ENCODE data around the gene LMAN2. TPM values are rescaled to one million over a fixed set of nuclear protein-coding genes. Genes with fewer than 3 reads are reported as not detected.

Gene LMAN2
- total RNA-seq, 6 donors from 2014 or later = 134 to 263 (median 177) TPM

DNA sequence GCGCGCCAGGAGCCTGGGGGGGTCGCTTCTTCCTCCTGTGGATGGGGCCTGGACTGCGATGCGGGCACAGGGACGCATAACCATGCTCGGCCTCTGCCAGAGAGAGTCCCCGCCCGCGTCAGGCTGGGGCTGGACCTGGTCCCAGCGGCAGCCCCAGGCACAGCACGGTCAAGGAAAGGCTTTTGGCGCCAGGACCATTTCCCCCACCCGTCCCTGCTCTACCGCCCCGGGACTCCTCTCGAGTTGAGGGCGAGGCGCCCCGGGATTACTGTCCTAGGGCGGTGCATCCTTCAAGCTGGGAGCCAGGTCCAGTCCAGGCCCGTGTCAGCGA, 40.1 kb downstream of the LMAN2 start:
- Histone ChIP-seq H3K4me1 (peaks cover 33 to 53% (median 39%) of the 10 kb centered on the region in 4 donors), H3K9me3 (no peaks in the 10 kb centered on the region), H3K27ac (peak overlapping the region in 2 of 4 donors; percentile 16 to 92), H3K36me3 (peaks cover 0 to 22% (median 11%) of the 10 kb centered on the region in 4 donors), H3K4me3 (peak overlapping the region in 3 of 4 donors; percentile 42 to 71 (median 66)), H3K27me3 (no peaks in the 10 kb centered on the region)
- DNase-seq (peak in 1 of 2 donors; percentile 80), ATAC-seq (ENCODE audit: low FRiP score in 2 of 2) (no peak)
- TF ChIP-seq EP300 (IDR thresholded peaks at IDR 0.05) (no peak), POLR2AphosphoS5 (IDR thresholded peaks at IDR 0.05) (no peak), POLR2A (IDR thresholded peaks at IDR 0.05) (no peak)
- TF ChIP-seq, protein P1, sequence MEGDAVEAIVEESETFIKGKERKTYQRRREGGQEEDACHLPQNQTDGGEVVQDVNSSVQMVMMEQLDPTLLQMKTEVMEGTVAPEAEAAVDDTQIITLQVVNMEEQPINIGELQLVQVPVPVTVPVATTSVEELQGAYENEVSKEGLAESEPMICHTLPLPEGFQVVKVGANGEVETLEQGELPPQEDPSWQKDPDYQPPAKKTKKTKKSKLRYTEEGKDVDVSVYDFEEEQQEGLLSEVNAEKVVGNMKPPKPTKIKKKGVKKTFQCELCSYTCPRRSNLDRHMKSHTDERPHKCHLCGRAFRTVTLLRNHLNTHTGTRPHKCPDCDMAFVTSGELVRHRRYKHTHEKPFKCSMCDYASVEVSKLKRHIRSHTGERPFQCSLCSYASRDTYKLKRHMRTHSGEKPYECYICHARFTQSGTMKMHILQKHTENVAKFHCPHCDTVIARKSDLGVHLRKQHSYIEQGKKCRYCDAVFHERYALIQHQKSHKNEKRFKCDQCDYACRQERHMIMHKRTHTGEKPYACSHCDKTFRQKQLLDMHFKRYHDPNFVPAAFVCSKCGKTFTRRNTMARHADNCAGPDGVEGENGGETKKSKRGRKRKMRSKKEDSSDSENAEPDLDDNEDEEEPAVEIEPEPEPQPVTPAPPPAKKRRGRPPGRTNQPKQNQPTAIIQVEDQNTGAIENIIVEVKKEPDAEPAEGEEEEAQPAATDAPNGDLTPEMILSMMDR (IDR thresholded peaks at IDR 0.05) = no peak
- WGBS, 2 donors = 0% methylated on average over 2 of the region's 23 CpGs; no CpG with 5 or more reads in 1 of the 2 donors

DNA sequence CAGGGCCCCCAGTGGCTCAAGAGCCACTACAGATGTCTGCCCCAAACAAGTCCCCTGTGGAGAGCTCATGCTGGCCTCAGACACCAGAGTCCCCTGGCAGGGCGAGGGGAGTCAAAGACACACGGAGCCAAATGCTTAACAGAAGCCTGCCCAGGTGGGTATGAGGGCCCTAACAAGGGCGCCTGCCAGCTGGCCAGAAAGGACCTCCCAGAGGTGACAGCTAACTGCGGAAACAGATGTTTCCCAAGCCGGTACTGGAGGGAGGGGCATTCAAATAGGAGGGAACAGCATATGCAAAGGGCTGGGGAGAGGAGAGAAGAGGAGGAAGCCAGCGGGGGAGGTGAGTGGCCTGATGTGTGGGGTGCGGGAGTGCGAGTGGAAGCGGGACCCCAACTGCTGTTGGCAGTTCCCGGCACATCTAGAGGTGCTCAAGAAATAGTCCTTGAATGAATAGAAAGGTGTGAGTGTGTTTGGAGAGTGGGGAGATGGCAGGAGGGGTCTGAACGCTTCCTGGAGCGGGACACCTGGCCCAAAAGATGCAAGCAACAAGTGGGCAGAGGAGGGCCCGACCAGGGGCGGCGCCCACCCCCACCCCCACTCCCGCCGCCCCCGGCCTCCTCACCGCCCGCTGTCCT, 40.6 kb downstream of the LMAN2 start:
- H3K27ac ChIP-seq = peak overlapping the region in 3 of 4 donors; percentile 19 to 92 (median 38)
- no peaks in the 10 kb centered on the region for H3K27me3 ChIP-seq
- no peaks in the 10 kb centered on the region for H3K9me3 ChIP-seq
- H3K36me3 ChIP-seq = peaks cover 0 to 27% (median 15%) of the 10 kb centered on the region in 4 donors
- 7 to 32% methylated on average over 13 of the region's 20 CpGs for WGBS, 2 donors
- DNase-seq = peak in 1 of 2 donors; percentile 59
- peaks cover 33 to 56% (median 41%) of the 10 kb centered on the region in 4 donors for H3K4me1 ChIP-seq
- no peak for ATAC-seq (ENCODE audit: low FRiP score in 2 of 2)
- TF ChIP-seq POLR2AphosphoS5 (IDR thresholded peaks at IDR 0.05) (no peak), EP300 (IDR thresholded peaks at IDR 0.05) (no peak), POLR2A (IDR thresholded peaks at IDR 0.05) (no peak)
- TF ChIP-seq, protein P1 (IDR thresholded peaks at IDR 0.05) = no peak
- peak overlapping the region in 3 of 4 donors; percentile 42 to 71 (median 66) for H3K4me3 ChIP-seq

DNA sequence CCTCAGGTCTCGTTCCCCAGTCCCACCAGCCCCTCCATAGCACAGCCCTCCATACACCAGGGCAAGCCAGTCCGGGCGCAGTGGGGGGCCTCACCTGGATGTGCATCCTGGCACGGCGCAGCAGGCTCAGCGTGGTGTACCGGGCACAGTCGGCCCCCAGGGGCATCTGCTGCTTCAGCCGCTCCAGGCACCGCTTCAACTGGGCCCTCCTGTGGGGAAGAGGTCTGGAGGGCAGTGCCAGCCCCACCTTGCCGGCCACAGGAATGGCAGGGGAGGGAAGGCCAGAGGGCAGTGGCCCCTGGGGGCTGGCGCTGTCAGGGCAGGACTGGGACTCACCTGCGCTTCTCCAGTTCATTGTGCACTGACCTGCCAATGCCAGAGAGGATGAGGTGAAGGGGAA, 41.1 kb downstream of the LMAN2 start:
- Histone ChIP-seq H3K27me3 (no peaks in the 10 kb centered on the region), H3K36me3 (peaks cover 0 to 33% (median 18%) of the 10 kb centered on the region in 4 donors), H3K4me3 (peak overlapping the region in 1 of 4 donors; percentile 66), H3K27ac (peak overlapping the region in 3 of 4 donors; percentile 19 to 92 (median 38)), H3K4me1 (peaks cover 37 to 62% (median 47%) of the 10 kb centered on the region in 4 donors), H3K9me3 (no peaks in the 10 kb centered on the region)
- peak; percentile 23 to 82 for DNase-seq
- no peak for ATAC-seq (ENCODE audit: low FRiP score in 2 of 2)
- WGBS, 2 donors = 87 to 93% methylated on average over 13 of the region's 13 CpGs
- no peak for TF ChIP-seq POLR2AphosphoS5 (IDR thresholded peaks at IDR 0.05)
- TF ChIP-seq POLR2A (IDR thresholded peaks at IDR 0.05) = no peak
- TF ChIP-seq EP300 (IDR thresholded peaks at IDR 0.05) = no peak
- TF ChIP-seq, protein P1 (IDR thresholded peaks at IDR 0.05) = no peak

DNA sequence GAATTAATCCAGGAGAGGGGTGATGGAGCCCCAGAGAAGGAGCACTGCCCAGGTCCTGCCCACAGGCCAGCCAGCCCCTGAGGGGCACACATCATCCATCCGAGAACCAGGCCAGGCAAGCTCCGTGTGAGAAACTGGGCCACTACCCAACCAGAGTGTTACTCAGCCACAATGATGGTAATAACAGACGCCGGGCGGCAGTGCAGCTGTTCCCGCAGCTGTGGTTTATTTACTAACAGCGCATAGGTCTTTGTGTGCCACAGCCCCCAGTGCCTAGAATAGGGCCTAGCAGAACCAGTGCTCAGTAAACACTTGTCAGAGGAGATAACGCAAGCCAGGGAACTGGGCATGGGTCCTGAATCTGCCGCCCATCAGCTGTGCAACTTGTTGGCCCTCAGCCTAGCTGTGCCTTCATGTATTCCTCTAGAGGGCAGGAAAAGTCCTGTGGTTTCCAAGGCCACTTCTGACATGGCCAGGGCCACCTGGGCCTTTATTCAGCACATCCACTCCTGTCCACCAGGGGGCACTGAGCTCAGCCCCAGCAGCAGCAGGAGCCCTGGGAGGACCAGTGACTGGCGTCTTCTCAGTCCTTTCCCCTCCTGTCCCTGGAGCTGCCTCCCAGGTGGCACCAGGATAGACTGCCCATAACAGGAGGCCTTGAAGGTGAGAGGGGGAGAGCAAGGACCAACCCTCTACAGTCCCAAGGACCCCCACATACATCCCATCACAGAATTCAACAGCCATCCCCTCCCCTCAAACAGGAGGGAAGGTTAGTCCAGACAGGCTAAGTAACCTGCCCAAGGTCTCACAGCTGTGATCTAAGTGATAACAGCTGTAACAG, 41.9 kb downstream of the LMAN2 start:
- ATAC-seq (ENCODE audit: low FRiP score in 2 of 2) (peak; percentile 37 to 56), DNase-seq (peak in 1 of 2 donors; percentile 83)
- 67 to 77% methylated on average over 6 to 10 of the region's 10 CpGs for WGBS, 2 donors
- Histone ChIP-seq H3K4me1 (peaks cover 44 to 69% (median 54%) of the 10 kb centered on the region in 4 donors), H3K9me3 (no peaks in the 10 kb centered on the region), H3K27me3 (no peaks in the 10 kb centered on the region), H3K27ac (peak overlapping the region; percentile 4 to 92 (median 10)), H3K4me3 (no peak overlapping the region), H3K36me3 (peaks cover 0 to 37% (median 19%) of the 10 kb centered on the region in 4 donors)
- TF ChIP-seq, protein P1 (IDR thresholded peaks at IDR 0.05) = peak; percentile 74 to 89 (median 81)
- TF ChIP-seq EP300 (IDR thresholded peaks at IDR 0.05) = no peak
- TF ChIP-seq POLR2AphosphoS5 (IDR thresholded peaks at IDR 0.05) = no peak
- no peak for TF ChIP-seq POLR2A (IDR thresholded peaks at IDR 0.05)
